ENCODE data around the gene IGF2. TPM values are rescaled to one million over a fixed set of nuclear protein-coding genes. Genes with fewer than 3 reads are reported as not detected.
A peak's percentile ranks its signal among the peaks of the same experiment; 100 is the strongest.
"Not testable (repeated sequence)": the region's sequence is repeated elsewhere in the genome, so short reads cannot be mapped to it uniquely, and the experiment has no call there.

Gene IGF2
- total RNA-seq, 1 donor from 2014 or later = 110 TPM

DNA sequence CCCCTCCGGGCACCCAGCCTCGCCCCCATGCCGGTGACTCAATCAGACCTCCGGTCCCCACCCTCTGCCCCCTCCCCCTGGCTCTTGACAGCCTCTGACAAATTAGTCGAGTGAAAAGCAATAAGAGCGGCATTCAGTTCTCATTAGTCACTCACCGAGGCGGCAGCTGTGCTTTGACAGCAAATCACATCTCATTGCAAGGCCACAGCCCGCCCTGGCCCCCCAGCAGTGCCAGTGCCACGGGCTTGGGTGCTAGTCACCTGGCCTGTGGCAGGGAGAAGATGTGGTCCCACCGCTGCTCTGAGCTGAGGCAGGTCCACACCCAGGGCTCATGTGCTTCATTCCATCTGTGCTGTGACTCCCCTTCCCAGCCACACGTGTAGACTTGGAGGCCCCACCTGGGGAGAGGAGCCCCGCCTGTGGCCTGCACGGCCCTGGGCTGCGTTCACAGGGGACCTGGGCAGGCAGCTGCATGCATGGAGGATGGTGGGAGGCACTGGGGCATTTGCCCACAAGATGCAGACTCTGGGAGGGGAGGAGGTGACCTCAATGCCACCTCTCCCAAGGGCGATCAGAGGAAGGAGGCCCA, 39.8 kb upstream of the IGF2 start:
- DNase-seq (ENCODE audit: low spot score) = no peak
- H3K27ac Mint-ChIP-seq (ENCODE audit: unreplicated experiment) = peak overlapping the region; percentile 59
- TF ChIP-seq, protein P1, sequence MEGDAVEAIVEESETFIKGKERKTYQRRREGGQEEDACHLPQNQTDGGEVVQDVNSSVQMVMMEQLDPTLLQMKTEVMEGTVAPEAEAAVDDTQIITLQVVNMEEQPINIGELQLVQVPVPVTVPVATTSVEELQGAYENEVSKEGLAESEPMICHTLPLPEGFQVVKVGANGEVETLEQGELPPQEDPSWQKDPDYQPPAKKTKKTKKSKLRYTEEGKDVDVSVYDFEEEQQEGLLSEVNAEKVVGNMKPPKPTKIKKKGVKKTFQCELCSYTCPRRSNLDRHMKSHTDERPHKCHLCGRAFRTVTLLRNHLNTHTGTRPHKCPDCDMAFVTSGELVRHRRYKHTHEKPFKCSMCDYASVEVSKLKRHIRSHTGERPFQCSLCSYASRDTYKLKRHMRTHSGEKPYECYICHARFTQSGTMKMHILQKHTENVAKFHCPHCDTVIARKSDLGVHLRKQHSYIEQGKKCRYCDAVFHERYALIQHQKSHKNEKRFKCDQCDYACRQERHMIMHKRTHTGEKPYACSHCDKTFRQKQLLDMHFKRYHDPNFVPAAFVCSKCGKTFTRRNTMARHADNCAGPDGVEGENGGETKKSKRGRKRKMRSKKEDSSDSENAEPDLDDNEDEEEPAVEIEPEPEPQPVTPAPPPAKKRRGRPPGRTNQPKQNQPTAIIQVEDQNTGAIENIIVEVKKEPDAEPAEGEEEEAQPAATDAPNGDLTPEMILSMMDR (IDR thresholded peaks at IDR 0.05) = no peak
- H3K9me3 Mint-ChIP-seq (ENCODE audit: low read depth) = no peaks in the 10 kb centered on the region
- no peaks in the 10 kb centered on the region for H3K36me3 Mint-ChIP-seq (ENCODE audit: low read depth)
- peaks cover 15% of the 10 kb centered on the region for H3K4me1 Mint-ChIP-seq (ENCODE audit: low read depth)
- H3K4me3 Mint-ChIP-seq (ENCODE audit: unreplicated experiment) = no peak overlapping the region
- peaks cover 2% of the 10 kb centered on the region for H3K27me3 Mint-ChIP-seq (ENCODE audit: low read depth)

DNA sequence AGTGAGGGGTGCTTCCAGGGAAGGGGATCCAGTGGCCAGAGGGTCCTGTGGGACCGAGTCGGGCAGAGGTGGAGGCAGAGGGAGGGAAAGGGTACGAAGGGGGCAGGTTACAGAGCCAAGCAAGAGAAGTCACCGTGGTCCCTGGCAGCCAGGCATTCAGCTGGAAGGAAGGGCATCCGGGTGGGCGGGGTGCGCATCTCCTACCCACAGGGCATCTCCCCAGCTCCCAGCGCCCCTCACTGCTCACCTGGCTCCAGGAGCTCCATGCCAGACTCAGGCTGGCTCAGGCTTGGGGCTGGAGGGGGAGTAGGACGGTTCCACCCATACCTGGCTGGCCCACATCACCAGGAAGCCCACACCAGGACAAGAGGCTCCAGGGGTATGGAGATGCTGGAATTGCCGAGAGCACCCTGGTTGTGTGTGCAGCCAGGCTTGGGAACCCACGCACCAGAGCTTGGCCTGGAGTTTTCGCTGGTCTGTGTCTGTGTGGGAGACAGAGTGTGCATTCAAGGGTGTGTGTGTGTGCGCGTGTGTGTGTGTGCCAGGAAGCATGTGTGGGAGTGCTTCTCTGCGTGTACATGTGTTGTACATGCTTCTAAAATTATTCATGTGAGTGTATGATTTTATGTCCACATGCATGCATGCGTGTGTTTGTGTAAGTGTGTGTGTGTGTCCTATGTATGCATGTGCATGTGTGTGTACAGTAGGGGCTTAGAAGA, 39.0 kb upstream of the IGF2 start:
- H3K9me3 Mint-ChIP-seq (ENCODE audit: low read depth); H3K36me3 Mint-ChIP-seq (ENCODE audit: low read depth); H3K27ac Mint-ChIP-seq (ENCODE audit: unreplicated experiment); H3K27me3 Mint-ChIP-seq (ENCODE audit: low read depth); DNase-seq (ENCODE audit: low spot score); H3K4me3 Mint-ChIP-seq (ENCODE audit: unreplicated experiment): not testable (repeated sequence)
- peaks cover 15% of the 10 kb centered on the region for H3K4me1 Mint-ChIP-seq (ENCODE audit: low read depth)

DNA sequence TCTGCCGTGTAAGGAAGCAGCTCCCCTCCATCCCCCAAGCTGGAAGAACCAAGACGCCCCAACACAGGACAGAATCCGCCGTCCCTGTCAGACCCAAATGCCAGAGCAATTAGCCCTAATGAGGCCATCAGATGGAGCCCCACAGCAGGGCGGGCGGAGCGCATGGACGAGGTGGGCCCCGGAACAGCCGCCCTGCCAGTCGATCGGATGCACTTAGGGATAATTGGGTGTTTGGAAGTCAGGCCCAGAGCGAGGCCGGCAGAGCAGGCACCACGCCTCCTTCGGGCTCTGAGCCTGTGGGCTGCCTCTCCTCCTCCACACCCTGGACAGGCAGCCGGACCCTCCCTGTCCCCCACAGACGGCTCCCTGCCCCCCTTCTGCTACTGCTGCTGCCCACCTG, 37.9 kb upstream of the IGF2 start:
- H3K4me1 Mint-ChIP-seq (ENCODE audit: low read depth) = peaks cover 15% of the 10 kb centered on the region

DNA sequence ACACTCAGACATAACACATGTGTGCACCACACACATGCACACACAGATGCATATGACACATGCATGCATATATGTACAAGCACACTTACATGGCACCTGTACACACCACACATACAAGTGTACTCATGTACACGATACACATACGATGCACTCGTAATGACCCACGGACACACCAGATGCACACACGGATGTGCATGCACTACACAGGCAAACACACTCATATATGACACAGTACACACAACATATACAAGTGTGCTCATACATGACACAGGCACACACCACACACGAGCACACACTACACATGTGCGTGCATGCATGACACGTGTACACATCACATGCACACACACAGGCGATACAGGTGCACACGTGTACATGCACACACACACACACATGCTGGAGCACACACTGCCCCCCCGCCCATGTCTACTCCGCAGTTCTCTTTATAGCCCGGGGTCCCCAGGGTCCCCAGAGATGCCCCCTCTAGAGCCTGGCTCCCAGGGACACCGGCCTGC, 37.3 kb upstream of the IGF2 start:
- no peaks in the 10 kb centered on the region for H3K9me3 Mint-ChIP-seq (ENCODE audit: low read depth)
- H3K36me3 Mint-ChIP-seq (ENCODE audit: low read depth) = no peaks in the 10 kb centered on the region
- no peak overlapping the region for H3K4me3 Mint-ChIP-seq (ENCODE audit: unreplicated experiment)
- DNase-seq (ENCODE audit: low spot score) = no peak
- H3K4me1 Mint-ChIP-seq (ENCODE audit: low read depth) = peaks cover 15% of the 10 kb centered on the region
- no peak overlapping the region for H3K27ac Mint-ChIP-seq (ENCODE audit: unreplicated experiment)
- TF ChIP-seq, protein P1 (IDR thresholded peaks at IDR 0.05) = no peak
- H3K27me3 Mint-ChIP-seq (ENCODE audit: low read depth) = no peaks in the 10 kb centered on the region

More for the DNA sequence above, 37.9 kb upstream of the IGF2 start:
- Mint-ChIP-seq H3K36me3 (ENCODE audit: low read depth) (no peaks in the 10 kb centered on the region), H3K4me3 (ENCODE audit: unreplicated experiment) (no peak overlapping the region), H3K9me3 (ENCODE audit: low read depth) (no peaks in the 10 kb centered on the region), H3K27ac (ENCODE audit: unreplicated experiment) (no peak overlapping the region), H3K27me3 (ENCODE audit: low read depth) (no peaks in the 10 kb centered on the region)
- DNase-seq (ENCODE audit: low spot score) = no peak
- TF ChIP-seq, protein P1 (IDR thresholded peaks at IDR 0.05) = no peak

DNA sequence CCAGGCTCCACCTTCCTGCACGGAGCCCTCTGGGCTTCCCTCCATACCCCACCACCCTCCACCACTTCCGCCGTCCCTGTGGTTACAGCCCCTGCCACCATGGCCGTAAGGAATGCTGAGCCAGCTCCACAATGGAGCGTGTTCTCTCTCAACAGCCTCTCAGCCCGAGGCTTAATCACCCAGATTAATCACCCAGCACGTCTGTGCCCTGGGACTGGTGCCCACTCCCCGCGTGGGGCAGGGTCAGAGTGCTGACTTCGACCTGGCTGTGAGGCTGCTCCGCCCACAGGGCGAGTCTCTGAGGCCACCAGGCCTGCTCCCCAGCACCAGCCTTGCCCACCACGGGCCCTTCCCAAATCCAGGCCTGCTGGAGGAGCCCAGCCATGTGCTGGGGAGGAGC, 36.5 kb upstream of the IGF2 start:
- Mint-ChIP-seq H3K27me3 (ENCODE audit: low read depth) (no peaks in the 10 kb centered on the region), H3K9me3 (ENCODE audit: low read depth) (no peaks in the 10 kb centered on the region), H3K4me1 (ENCODE audit: low read depth) (peaks cover 15% of the 10 kb centered on the region), H3K36me3 (ENCODE audit: low read depth) (no peaks in the 10 kb centered on the region), H3K4me3 (ENCODE audit: unreplicated experiment) (no peak overlapping the region), H3K27ac (ENCODE audit: unreplicated experiment) (no peak overlapping the region)
- DNase-seq (ENCODE audit: low spot score) = no peak
- TF ChIP-seq, protein P1 (IDR thresholded peaks at IDR 0.05) = no peak

Data from chondrocyte (in vitro differentiated cells).